Neural progenitor cell (in vitro differentiated cells): ENCODE measurements around the gene ALLC. TPM values are rescaled to one million over a fixed set of nuclear protein-coding genes. Genes with fewer than 3 reads are reported as not detected.

Source experiments
- DNase-seq: peaks from one replicate; pipeline ENCODE4 v3.0.0-alpha.2; 2016; ENCODE audit warnings: low spot score
- H2AFZ ChIP-seq: fragments of 200-600 bp; sonication (generic); replicated peaks from 2 replicates; pipeline ENCODE4 v1.6.1; 2016; ENCODE audit warnings: antibody characterized with exemption
- H3F3A ChIP-seq: fragments of 200-600 bp; sonication (generic); 2 replicates; pipeline ENCODE4 v1.6.1; 2016; ENCODE audit warnings: antibody characterized with exemption, low read depth
- H3K27ac ChIP-seq: fragments of 200-600 bp; sonication (generic); 2 replicates; pipeline ENCODE4 v1.5.1; 2016; ENCODE audit warnings: mild to moderate bottlenecking
- H3K27me3 ChIP-seq: fragments of 200-600 bp; sonication (generic); 2 replicates; pipeline ENCODE4 v1.6.1; 2016; ENCODE audit warnings: mild to moderate bottlenecking, moderate library complexity
- H3K36me3 ChIP-seq: fragments of 200-600 bp; sonication (generic); 2 replicates; pipeline ENCODE4 v1.5.1; 2016
- H3K4me1 ChIP-seq: fragments of 200-600 bp; sonication (generic); 2 replicates; pipeline ENCODE4 v1.6.1; 2016; ENCODE audit warnings: mixed run types
- H3K4me2 ChIP-seq: fragments of 200-600 bp; sonication (generic); 2 replicates; pipeline ENCODE4 v1.6.1; 2016
- H3K4me3 ChIP-seq: fragments of 200-600 bp; sonication (generic); 2 replicates; pipeline ENCODE4 v1.5.1; 2016
- H3K79me2 ChIP-seq: fragments of 200-600 bp; sonication (generic); 2 replicates; pipeline ENCODE4 v1.6.1; 2016; ENCODE audit warnings: low read depth
- H3K9ac ChIP-seq: fragments of 200-600 bp; sonication (generic); 2 replicates; pipeline ENCODE4 v1.6.1; 2016
- H3K9me3 ChIP-seq: fragments of 200-600 bp; sonication (generic); 2 replicates; pipeline ENCODE4 v1.5.1; 2016; ENCODE audit warnings: low read depth
- H4K20me1 ChIP-seq: fragments of 200-600 bp; sonication (generic); 2 replicates; pipeline ENCODE4 v1.6.1; 2016; ENCODE audit warnings: low read depth
- H3K27ac Mint-ChIP-seq: 3 replicates; pipeline ENCODE4 v1.8.0; 2021; ENCODE audit warnings: mixed read lengths
- H3K27me3 Mint-ChIP-seq: 2 replicates; pipeline ENCODE4 v1.8.0; 2022; ENCODE audit warnings: low read depth, mild to moderate bottlenecking, inconsistent platforms, moderate library complexity, mixed read lengths; ENCODE audit not compliant: insufficient read depth
- H3K36me3 Mint-ChIP-seq: 3 replicates; pipeline ENCODE4 v1.8.0; 2021; ENCODE audit warnings: mixed read lengths
- H3K4me1 Mint-ChIP-seq: 3 replicates; pipeline ENCODE4 v1.8.0; 2021; ENCODE audit warnings: mixed read lengths
- H3K4me3 Mint-ChIP-seq: 3 replicates; pipeline ENCODE4 v1.8.0; 2021; ENCODE audit warnings: mild to moderate bottlenecking, moderate library complexity, mixed read lengths
- H3K9me3 Mint-ChIP-seq: 3 replicates; pipeline ENCODE4 v1.8.0; 2020; ENCODE audit warnings: mixed read lengths
- CTCF ChIP-seq: fragments of 200-600 bp; sonication (generic); IDR thresholded peaks from 2 replicates; pipeline ENCODE4 v1.5.1; 2017; ENCODE audit warnings: antibody characterized with exemption, mild to moderate bottlenecking
- EZH2 ChIP-seq: fragments of 200-600 bp; sonication (generic); IDR thresholded peaks from 2 replicates; pipeline ENCODE4 v1.6.1; 2017; ENCODE audit warnings: antibody characterized with exemption, mild to moderate bottlenecking, moderate library complexity
- EZH2phosphoT487 ChIP-seq: fragments of 200-600 bp; sonication (generic); IDR thresholded peaks from 2 replicates; pipeline ENCODE4 v1.6.1; 2017; ENCODE audit warnings: antibody characterized with exemption
- total RNA-seq: library from RNA; depleted of rRNA; stranded (reverse); fragments of >200 nt; gene quantifications from 2 replicates; pipeline ENCODE4 v1.2.3, GENCODE V29; 2015; ENCODE audit warnings: low replicate concordance

ALLC gene
- total RNA-seq, 1 donor from 2014 or later, result not detected

- Histone ChIP-seq H3K9me3 (no peaks in the 10 kb centered on the region), H3K9ac (no peak overlapping the region), H4K20me1 (no peaks in the 10 kb centered on the region), H2AFZ (no peak overlapping the region), H3F3A (no peaks in the 10 kb centered on the region), H3K36me3 (no peaks in the 10 kb centered on the region), H3K27ac (no peak overlapping the region), H3K4me2 (no peak overlapping the region), H3K27me3 (no peaks in the 10 kb centered on the region), H3K4me3 (no peak overlapping the region), H3K4me1 (no peaks in the 10 kb centered on the region), H3K79me2 (no peaks in the 10 kb centered on the region)
- H3K4me3 Mint-ChIP-seq, result no peak overlapping the region
- no peaks in the 10 kb centered on the region for H3K4me1 Mint-ChIP-seq
- TF ChIP-seq CTCF, result no peak
- DNase-seq, result no peak
- H3K27me3 Mint-ChIP-seq, result peaks cover 9% of the 10 kb centered on the region
- H3K27ac Mint-ChIP-seq, result no peak overlapping the region
- no peaks in the 10 kb centered on the region for H3K9me3 Mint-ChIP-seq
- H3K36me3 Mint-ChIP-seq, result no peaks in the 10 kb centered on the region
These were observed 23.6 kb downstream of the ALLC start for GRCh38 chr2:3681625-3682024.

- Histone ChIP-seq H3K4me1 (no peaks in the 10 kb centered on the region), H3K9ac (no peak overlapping the region), H4K20me1 (no peaks in the 10 kb centered on the region), H3K9me3 (no peaks in the 10 kb centered on the region), H2AFZ (no peak overlapping the region), H3K27me3 (no peaks in the 10 kb centered on the region), H3K4me3 (no peak overlapping the region), H3K27ac (no peak overlapping the region), H3K4me2 (no peak overlapping the region), H3K79me2 (no peaks in the 10 kb centered on the region), H3F3A (no peaks in the 10 kb centered on the region), H3K36me3 (no peaks in the 10 kb centered on the region)
- no peak overlapping the region for H3K27ac Mint-ChIP-seq
- no peak for DNase-seq
- H3K4me3 Mint-ChIP-seq, result no peak overlapping the region
- no peaks in the 10 kb centered on the region for H3K36me3 Mint-ChIP-seq
- peaks cover 6% of the 10 kb centered on the region for H3K27me3 Mint-ChIP-seq
- no peaks in the 10 kb centered on the region for H3K4me1 Mint-ChIP-seq
- H3K9me3 Mint-ChIP-seq, result no peaks in the 10 kb centered on the region
- no peak for TF ChIP-seq EZH2
- TF ChIP-seq CTCF, result no peak
- no peak for TF ChIP-seq EZH2phosphoT487
These were observed 24.8 kb downstream of the ALLC start for GRCh38 chr2:3682811-3683210.

GRCh38 chr2:3683748-3684454, 25.9 kb downstream of the ALLC start:
- no peak for DNase-seq

More at GRCh38 chr2:3683748-3684454, 25.9 kb downstream of the ALLC start:
- H2AFZ ChIP-seq, result no peak overlapping the region
- TF ChIP-seq EZH2phosphoT487 (no peak), EZH2 (no peak), CTCF (no peak)
- H3K27ac ChIP-seq, result no peak overlapping the region
- no peaks in the 10 kb centered on the region for H4K20me1 ChIP-seq
- Mint-ChIP-seq H3K36me3 (no peaks in the 10 kb centered on the region), H3K27ac (no peak overlapping the region), H3K27me3 (peaks cover 2% of the 10 kb centered on the region), H3K4me3 (no peak overlapping the region), H3K4me1 (no peaks in the 10 kb centered on the region), H3K9me3 (no peaks in the 10 kb centered on the region)
- H3K9me3 ChIP-seq, result no peaks in the 10 kb centered on the region
- no peaks in the 10 kb centered on the region for H3K27me3 ChIP-seq
- no peaks in the 10 kb centered on the region for H3F3A ChIP-seq
- no peak overlapping the region for H3K4me3 ChIP-seq
- no peaks in the 10 kb centered on the region for H3K4me1 ChIP-seq
- H3K9ac ChIP-seq, result no peak overlapping the region
- H3K4me2 ChIP-seq, result no peak overlapping the region
- H3K36me3 ChIP-seq, result no peaks in the 10 kb centered on the region
- no peaks in the 10 kb centered on the region for H3K79me2 ChIP-seq
